GM12878 (cell line): ENCODE results near the gene PRDM15. TPM values are rescaled to one million over a fixed set of nuclear protein-coding genes. Genes with fewer than 3 reads are reported as not detected.

Experiments
- ATF3 ChIP-seq: IDR thresholded peaks from 2 replicates; pipeline ENCODE4 v1.6.1; 2011; ENCODE audit warnings: low read depth, mild to moderate bottlenecking, low read length, moderate library complexity, borderline replicate concordance; ENCODE audit errors: extremely low read depth
- BRCA1 ChIP-seq: IDR thresholded peaks from 2 replicates; pipeline ENCODE4 v1.6.1; 2011; ENCODE audit warnings: low read depth, low read length, improper control_type of control experiment
- CHD1 ChIP-seq: IDR thresholded peaks from 2 replicates; pipeline ENCODE4 v1.6.1; 2012; ENCODE audit warnings: low read depth, low read length, improper control_type of control experiment
- CHD2 ChIP-seq: IDR thresholded peaks from 2 replicates; pipeline ENCODE4 v1.6.1; 2011; ENCODE audit warnings: low read depth, low read length, improper control_type of control experiment, borderline replicate concordance
- ESRRA ChIP-seq: IDR thresholded peaks from 2 replicates; pipeline ENCODE4 v1.6.1; 2012; ENCODE audit warnings: mild to moderate bottlenecking, low read length, improper control_type of control experiment
- HDGF ChIP-seq: fragments of 450-650 bp; IDR thresholded peaks from 2 replicates; pipeline ENCODE4 v1.6.1; 2016; ENCODE audit warnings: antibody characterized with exemption
- IKZF1 ChIP-seq: fragments of 450-650 bp; conservative IDR thresholded peaks from 2 replicates; pipeline ENCODE4 v1.6.1; 2017; ENCODE audit warnings: antibody characterized with exemption, mild to moderate bottlenecking
- IRF4 ChIP-seq: IDR thresholded peaks from 2 replicates; pipeline ENCODE4 v1.6.1; 2011; ENCODE audit warnings: low read depth, low read length
- MAX ChIP-seq: IDR thresholded peaks from 2 replicates; pipeline ENCODE4 v1.6.1; 2012; ENCODE audit warnings: low read depth, low read length, improper control_type of control experiment
- MLLT1 ChIP-seq: fragments of 450-650 bp; IDR thresholded peaks from 2 replicates; pipeline ENCODE4 v1.6.1; 2016; ENCODE audit warnings: mild to moderate bottlenecking
- MTA3 ChIP-seq: IDR thresholded peaks from 2 replicates; pipeline ENCODE4 v1.6.1; 2012; ENCODE audit warnings: low read length, inconsistent platforms, borderline replicate concordance
- MYC ChIP-seq: IDR thresholded peaks from 2 replicates; pipeline ENCODE4 v1.6.1; 2011; ENCODE audit warnings: mild to moderate bottlenecking, low read length, moderate library complexity, inconsistent platforms; ENCODE audit not compliant: insufficient read depth, insufficient replicate concordance, insufficient read length, severe bottlenecking
- NFXL1 ChIP-seq: fragments of 450-650 bp; IDR thresholded peaks from 2 replicates; pipeline ENCODE4 v1.6.1; 2017; ENCODE audit warnings: antibody characterized with exemption, mild to moderate bottlenecking, borderline replicate concordance
- NR2C1 ChIP-seq: fragments of 450-650 bp; IDR thresholded peaks from 2 replicates; pipeline ENCODE4 v1.6.1; 2017; ENCODE audit warnings: antibody characterized with exemption, mild to moderate bottlenecking, moderate library complexity
- NR2F1 ChIP-seq: fragments of 450-650 bp; conservative IDR thresholded peaks from 2 replicates; pipeline ENCODE4 v1.6.1; 2017; ENCODE audit warnings: mild to moderate bottlenecking
- POLR2A ChIP-seq: IDR thresholded peaks from 2 replicates; pipeline ENCODE4 v1.6.1; 2011; ENCODE audit warnings: low read depth, mild to moderate bottlenecking, low read length
- RCOR1 ChIP-seq: conservative IDR thresholded peaks from 2 replicates; pipeline ENCODE4 v1.6.1; 2012; ENCODE audit warnings: low read depth, low read length, improper control_type of control experiment
- REST ChIP-seq: IDR thresholded peaks from 2 replicates; pipeline ENCODE4 v1.6.1; 2012; ENCODE audit warnings: mild to moderate bottlenecking, low read depth, low read length
- SIN3A ChIP-seq: IDR thresholded peaks from 2 replicates; pipeline ENCODE4 v1.6.1; 2012; ENCODE audit warnings: low read depth, low read length, improper control_type of control experiment
- SKIL ChIP-seq: fragments of 450-650 bp; IDR thresholded peaks from 2 replicates; pipeline ENCODE4 v1.6.1; 2017; ENCODE audit warnings: mild to moderate bottlenecking, low read depth, inconsistent platforms; ENCODE audit not compliant: poor library complexity, severe bottlenecking
- SREBF2 ChIP-seq: IDR thresholded peaks from 2 replicates; pipeline ENCODE4 v1.6.1; 2012; ENCODE audit warnings: mild to moderate bottlenecking, low read length
- STAT1 ChIP-seq: fragments of 450-650 bp; conservative IDR thresholded peaks from 2 replicates; pipeline ENCODE4 v1.6.1; 2014; ENCODE audit warnings: antibody characterized with exemption, mild to moderate bottlenecking
- SUPT20H ChIP-seq: IDR thresholded peaks from 2 replicates; pipeline ENCODE4 v1.6.1; 2011; ENCODE audit warnings: low read depth, mild to moderate bottlenecking, low read length, moderate library complexity, borderline replicate concordance; ENCODE audit not compliant: control insufficient read depth
- ZNF384 ChIP-seq: IDR thresholded peaks from 2 replicates; pipeline ENCODE4 v1.6.1; 2012; ENCODE audit warnings: low read depth, mild to moderate bottlenecking, low read length, improper control_type of control experiment, borderline replicate concordance
- polyA plus RNA-seq, 11 experiments: library from polyadenylated mRNA; depleted of rRNA in 4 of 11; unstranded in 6 of 11; stranded (reverse) in 5 of 11; fragments of >200 nt; fragmentation: Nextera tagmentation in 4 of 11; fragmentation: Illumina TruSeq in 1 of 11; extraction: Ambion mirVana in 4 of 11; extraction: Trizol in 1 of 11; gene quantifications; 1 replicate in 1 of 11; 2 replicates in 10 of 11; pipeline versions ENCODE4 v1.2.1 to v1.2.3, GENCODE V29; 2011 to 2016; ENCODE audit warnings: inconsistent platforms in 2 of 11, missing spikeins in 2 of 11, low read depth in 1 of 11
- total RNA-seq, 4 experiments: library from RNA; depleted of rRNA in 3 of 4; stranded (reverse); fragments of >200 nt in 3 of 4; fragmentation: Illumina TruSeq in 1 of 4; extraction: Trizol in 1 of 4; gene quantifications; 2 replicates each; pipeline versions ENCODE4 v1.2.1 to v1.2.3, GENCODE V29; 2013 to 2021

Gene PRDM15
- total and polyA plus RNA-seq, 10 of the 15 experiments (the other 5 are each of a cell fraction or from before 2014, with no cell fraction given), result 2.2 to 16.0 (median 8.6) TPM

- no peak for TF ChIP-seq REST
- TF ChIP-seq SKIL, result peak; percentile 79
- TF ChIP-seq IRF4, result peak; percentile 57; the same call in 1 of the 2 replicates
- peak; percentile 65 for TF ChIP-seq POLR2A
- no peak for TF ChIP-seq SUPT20H
- TF ChIP-seq MAX, result peak; percentile 26; the same call in 1 of the 2 replicates
- TF ChIP-seq SIN3A, result no peak
- TF ChIP-seq IKZF1, result peak; percentile 93
- TF ChIP-seq BRCA1, result no peak
- TF ChIP-seq CHD2, result peak; percentile 73; the same call in 1 of the 2 replicates
- no peak for TF ChIP-seq SREBF2
- peak; percentile 89; the same call in 1 of the 2 replicates for TF ChIP-seq MTA3
- no peak for TF ChIP-seq NFXL1
- TF ChIP-seq CHD1, result no peak
- TF ChIP-seq ZNF384, result peak; percentile 62; the same call in 1 of the 2 replicates
- TF ChIP-seq ESRRA, result no peak
- no peak for TF ChIP-seq RCOR1
- no peak for TF ChIP-seq MYC
- peak; percentile 77 for TF ChIP-seq NR2F1
- no peak for TF ChIP-seq STAT1
- TF ChIP-seq NR2C1, result no peak
- TF ChIP-seq ATF3, result no peak
- TF ChIP-seq MLLT1, result no peak
- TF ChIP-seq HDGF, result peak; percentile 90
Observed at GRCh38 chr21:41865002-41865777, 14.0 kb downstream of the PRDM15 start (continued).
